Measurements from ENCODE around the gene ANKRD26. TPM values are rescaled to one million over a fixed set of nuclear protein-coding genes. Genes with fewer than 3 reads are reported as not detected.

The ANKRD26 gene
- total and polyA plus RNA-seq, 2 of the 13 experiments (the other 11 are each of a cell fraction or from before 2014, with no cell fraction given) = 1.5 to 9.6 TPM

DNA sequence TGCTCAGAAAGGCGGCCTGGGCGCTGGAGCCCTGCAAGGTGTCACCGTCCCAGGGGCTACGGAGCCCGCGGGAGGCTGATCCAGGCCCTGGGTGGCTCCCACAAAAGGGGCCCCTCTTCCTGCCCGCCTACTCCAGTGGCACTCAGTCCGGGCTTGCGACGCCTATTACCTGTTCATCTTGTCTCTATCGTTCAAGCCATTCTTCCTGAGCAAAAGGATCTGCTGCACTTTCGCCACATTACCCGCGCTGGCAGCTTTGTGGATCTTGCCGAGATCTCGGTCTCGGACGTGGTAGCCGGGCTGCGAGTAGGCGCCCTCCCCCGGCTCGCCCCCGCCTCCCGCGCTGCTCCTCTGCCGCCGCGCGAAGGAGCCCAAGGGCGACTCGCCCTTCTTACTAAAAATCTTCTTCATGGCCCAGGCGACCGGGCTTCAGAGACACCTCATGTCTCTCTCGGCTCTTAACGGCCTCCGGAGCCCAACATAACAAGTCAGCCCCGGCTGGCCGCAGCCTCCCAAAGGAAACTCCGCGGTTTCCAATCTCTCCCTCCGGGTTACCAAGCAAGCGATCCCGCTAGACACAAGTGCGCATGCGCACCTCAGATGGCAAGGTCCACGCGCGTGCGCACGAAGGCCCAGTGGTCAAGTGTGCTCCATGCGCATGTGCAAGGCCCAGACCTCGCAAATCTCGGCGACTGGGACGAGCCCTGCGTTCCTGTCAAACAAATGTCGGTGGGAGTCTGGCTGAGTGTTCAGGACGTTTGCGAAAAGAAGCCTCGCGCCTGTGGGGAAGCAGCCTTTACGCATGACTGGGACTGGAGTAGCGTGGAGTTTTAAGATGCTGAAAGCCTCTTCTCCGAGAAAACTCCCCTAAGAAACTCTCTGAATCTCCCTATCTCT lies at the start of gene ANKRD26 (continued):
- TF ChIP-seq, protein P1, sequence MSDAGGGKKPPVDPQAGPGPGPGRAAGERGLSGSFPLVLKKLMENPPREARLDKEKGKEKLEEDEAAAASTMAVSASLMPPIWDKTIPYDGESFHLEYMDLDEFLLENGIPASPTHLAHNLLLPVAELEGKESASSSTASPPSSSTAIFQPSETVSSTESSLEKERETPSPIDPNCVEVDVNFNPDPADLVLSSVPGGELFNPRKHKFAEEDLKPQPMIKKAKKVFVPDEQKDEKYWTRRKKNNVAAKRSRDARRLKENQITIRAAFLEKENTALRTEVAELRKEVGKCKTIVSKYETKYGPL (CRISPR knock-in tag; IDR thresholded peaks at IDR 0.05) = no peak
- TF ChIP-seq, protein P2, sequence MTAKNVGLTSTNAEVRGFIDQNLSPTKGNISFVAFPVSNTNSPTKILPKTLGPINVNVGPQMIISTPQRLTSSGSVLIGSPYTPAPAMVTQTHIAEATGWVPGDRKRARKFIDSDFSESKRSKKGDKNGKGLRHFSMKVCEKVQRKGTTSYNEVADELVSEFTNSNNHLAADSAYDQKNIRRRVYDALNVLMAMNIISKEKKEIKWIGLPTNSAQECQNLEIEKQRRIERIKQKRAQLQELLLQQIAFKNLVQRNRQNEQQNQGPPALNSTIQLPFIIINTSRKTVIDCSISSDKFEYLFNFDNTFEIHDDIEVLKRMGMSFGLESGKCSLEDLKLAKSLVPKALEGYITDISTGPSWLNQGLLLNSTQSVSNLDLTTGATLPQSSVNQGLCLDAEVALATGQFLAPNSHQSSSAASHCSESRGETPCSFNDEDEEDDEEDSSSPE (CRISPR knock-in tag; IDR thresholded peaks at IDR 0.05) = 0 out of 2 replicates have a peak, but pooled peaks have one; percentile 78
- TF ChIP-seq, protein P3, sequence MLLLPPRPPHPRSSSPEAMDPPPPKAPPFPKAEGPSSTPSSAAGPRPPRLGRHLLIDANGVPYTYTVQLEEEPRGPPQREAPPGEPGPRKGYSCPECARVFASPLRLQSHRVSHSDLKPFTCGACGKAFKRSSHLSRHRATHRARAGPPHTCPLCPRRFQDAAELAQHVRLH (CRISPR knock-in tag; IDR thresholded peaks at IDR 0.05; ENCODE audit: borderline replicate concordance, low read depth) = 0 out of 2 replicates have a peak, but pooled peaks have one; percentile 24
- TF ChIP-seq DPF2 (CRISPR knock-in tag; IDR thresholded peaks at IDR 0.05; ENCODE audit: borderline replicate concordance, low read depth) (no peak), RARG (CRISPR knock-in tag; IDR thresholded peaks at IDR 0.05; ENCODE audit: low read depth) (no peak), MED1 (CRISPR knock-in tag; IDR thresholded peaks at IDR 0.05) (no peak; the same call in 1 of the 2 replicates), CEBPG (CRISPR knock-in tag; IDR thresholded peaks at IDR 0.05) (no peak), ZNF382 (CRISPR knock-in tag; IDR thresholded peaks at IDR 0.05; ENCODE audit: borderline replicate concordance) (no peak), BORCS8-MEF2B (CRISPR knock-in tag; IDR thresholded peaks at IDR 0.05) (no peak), CBX5 (CRISPR knock-in tag; IDR thresholded peaks at IDR 0.05; ENCODE audit: borderline replicate concordance) (no peak), ZNF224 (CRISPR knock-in tag; IDR thresholded peaks at IDR 0.05) (no peak; the same call in 1 of the 2 replicates), ZNF737 (CRISPR knock-in tag; IDR thresholded peaks at IDR 0.05; ENCODE audit: borderline replicate concordance) (no peak), CHD4 (IDR thresholded peaks at IDR 0.05; ENCODE audit: borderline replicate concordance, low read length) (no peak), ZNF724P (CRISPR knock-in tag; IDR thresholded peaks at IDR 0.05; ENCODE audit: borderline replicate concordance) (no peak), FOSL1 (CRISPR knock-in tag; IDR thresholded peaks at IDR 0.05; ENCODE audit: borderline replicate concordance) (no peak)
- TF ChIP-seq, protein P4, sequence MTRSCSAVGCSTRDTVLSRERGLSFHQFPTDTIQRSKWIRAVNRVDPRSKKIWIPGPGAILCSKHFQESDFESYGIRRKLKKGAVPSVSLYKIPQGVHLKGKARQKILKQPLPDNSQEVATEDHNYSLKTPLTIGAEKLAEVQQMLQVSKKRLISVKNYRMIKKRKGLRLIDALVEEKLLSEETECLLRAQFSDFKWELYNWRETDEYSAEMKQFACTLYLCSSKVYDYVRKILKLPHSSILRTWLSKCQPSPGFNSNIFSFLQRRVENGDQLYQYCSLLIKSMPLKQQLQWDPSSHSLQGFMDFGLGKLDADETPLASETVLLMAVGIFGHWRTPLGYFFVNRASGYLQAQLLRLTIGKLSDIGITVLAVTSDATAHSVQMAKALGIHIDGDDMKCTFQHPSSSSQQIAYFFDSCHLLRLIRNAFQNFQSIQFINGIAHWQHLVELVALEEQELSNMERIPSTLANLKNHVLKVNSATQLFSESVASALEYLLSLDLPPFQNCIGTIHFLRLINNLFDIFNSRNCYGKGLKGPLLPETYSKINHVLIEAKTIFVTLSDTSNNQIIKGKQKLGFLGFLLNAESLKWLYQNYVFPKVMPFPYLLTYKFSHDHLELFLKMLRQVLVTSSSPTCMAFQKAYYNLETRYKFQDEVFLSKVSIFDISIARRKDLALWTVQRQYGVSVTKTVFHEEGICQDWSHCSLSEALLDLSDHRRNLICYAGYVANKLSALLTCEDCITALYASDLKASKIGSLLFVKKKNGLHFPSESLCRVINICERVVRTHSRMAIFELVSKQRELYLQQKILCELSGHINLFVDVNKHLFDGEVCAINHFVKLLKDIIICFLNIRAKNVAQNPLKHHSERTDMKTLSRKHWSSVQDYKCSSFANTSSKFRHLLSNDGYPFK (CRISPR knock-in tag; IDR thresholded peaks at IDR 0.05; ENCODE audit: borderline replicate concordance) = peak; percentile 43; the same call in 1 of the 2 replicates
- TF ChIP-seq, protein P5, sequence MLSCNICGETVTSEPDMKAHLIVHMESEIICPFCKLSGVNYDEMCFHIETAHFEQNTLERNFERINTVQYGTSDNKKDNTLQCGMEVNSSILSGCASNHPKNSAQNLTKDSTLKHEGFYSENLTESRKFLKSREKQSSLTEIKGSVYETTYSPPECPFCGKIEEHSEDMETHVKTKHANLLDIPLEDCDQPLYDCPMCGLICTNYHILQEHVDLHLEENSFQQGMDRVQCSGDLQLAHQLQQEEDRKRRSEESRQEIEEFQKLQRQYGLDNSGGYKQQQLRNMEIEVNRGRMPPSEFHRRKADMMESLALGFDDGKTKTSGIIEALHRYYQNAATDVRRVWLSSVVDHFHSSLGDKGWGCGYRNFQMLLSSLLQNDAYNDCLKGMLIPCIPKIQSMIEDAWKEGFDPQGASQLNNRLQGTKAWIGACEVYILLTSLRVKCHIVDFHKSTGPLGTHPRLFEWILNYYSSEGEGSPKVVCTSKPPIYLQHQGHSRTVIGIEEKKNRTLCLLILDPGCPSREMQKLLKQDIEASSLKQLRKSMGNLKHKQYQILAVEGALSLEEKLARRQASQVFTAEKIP (CRISPR knock-in tag; IDR thresholded peaks at IDR 0.05; ENCODE audit: borderline replicate concordance) = no peak
- TF ChIP-seq, protein P6, sequence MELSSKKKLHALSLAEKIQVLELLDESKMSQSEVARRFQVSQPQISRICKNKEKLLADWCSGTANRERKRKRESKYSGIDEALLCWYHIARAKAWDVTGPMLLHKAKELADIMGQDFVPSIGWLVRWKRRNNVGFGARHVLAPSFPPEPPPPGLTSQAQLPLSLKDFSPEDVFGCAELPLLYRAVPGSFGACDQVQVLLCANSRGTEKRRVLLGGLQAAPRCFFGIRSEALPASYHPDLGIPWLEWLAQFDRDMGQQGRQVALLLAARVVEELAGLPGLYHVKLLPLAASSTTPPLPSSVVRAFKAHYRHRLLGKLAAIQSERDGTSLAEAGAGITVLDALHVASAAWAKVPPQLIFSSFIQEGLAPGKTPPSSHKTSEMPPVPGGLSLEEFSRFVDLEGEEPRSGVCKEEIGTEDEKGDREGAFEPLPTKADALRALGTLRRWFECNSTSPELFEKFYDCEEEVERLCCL (CRISPR knock-in tag; IDR thresholded peaks at IDR 0.05; ENCODE audit: borderline replicate concordance) = no peak
- TF ChIP-seq, protein P7, sequence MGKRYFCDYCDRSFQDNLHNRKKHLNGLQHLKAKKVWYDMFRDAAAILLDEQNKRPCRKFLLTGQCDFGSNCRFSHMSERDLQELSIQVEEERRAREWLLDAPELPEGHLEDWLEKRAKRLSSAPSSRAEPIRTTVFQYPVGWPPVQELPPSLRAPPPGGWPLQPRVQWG (CRISPR knock-in tag; IDR thresholded peaks at IDR 0.05; ENCODE audit: borderline replicate concordance, low read depth) = no peak
